H1 (cell line): ENCODE measurements around the gene PBX3.

Experiments used
- ASH2L ChIP-seq: fragments of 200-600, 300-600 bp; sonication (generic); IDR thresholded peaks from one replicate; pipeline ENCODE4 v1.7.1; 2017; ENCODE audit warnings: low read length
- BCL11A ChIP-seq, 2 experiments: IDR thresholded peaks; one replicate each; pipeline ENCODE4 v1.6.1; 2011; ENCODE audit warnings: low read depth in 2 of 2, low read length in 2 of 2, mild to moderate bottlenecking in 2 of 2
- CTCF ChIP-seq, 3 experiments: IDR thresholded peaks; 1 replicate in 2 of 3; 2 replicates in 1 of 3; pipeline versions ENCODE4 v1.5.1 to v1.6.1; 2011; ENCODE audit warnings: low read length in 3 of 3, mild to moderate bottlenecking in 3 of 3, inconsistent platforms in 2 of 3, low read depth in 1 of 3, moderate library complexity in 1 of 3; ENCODE audit not compliant: insufficient read depth in 1 of 3; ENCODE audit errors: control extremely low read depth in 1 of 3
- EP300 ChIP-seq, 2 experiments: IDR thresholded peaks; 1 replicate in 1 of 2; 2 replicates in 1 of 2; pipeline ENCODE4 v1.6.1; 2011 to 2012; ENCODE audit warnings: low read depth in 2 of 2, low read length in 2 of 2, mild to moderate bottlenecking in 2 of 2, borderline replicate concordance in 1 of 2, inconsistent platforms in 1 of 2, moderate library complexity in 1 of 2
- MAX ChIP-seq: IDR thresholded peaks from 2 replicates; pipeline ENCODE4 v1.6.1; 2012; ENCODE audit warnings: inconsistent platforms
- TAF7 ChIP-seq: optimal IDR thresholded peaks from 2 replicates; pipeline ENCODE3; 2011; ENCODE audit warnings: low read depth, mild to moderate bottlenecking, inconsistent platforms, low read length, moderate library complexity, borderline replicate concordance
- YY1 ChIP-seq: IDR thresholded peaks from 2 replicates; pipeline ENCODE4 v1.6.1; 2011; ENCODE audit warnings: low read depth, mild to moderate bottlenecking, low read length

- TF ChIP-seq CTCF (IDR thresholded peaks at IDR 0.05; ENCODE audit: control extremely low read depth in 1 of 3, insufficient read depth in 1 of 3, low read depth in 1 of 3, low read length in 3 of 3) (no peak), MAX (no peak), ASH2L (no peak), YY1 (no peak), EP300 (IDR thresholded peaks at IDR 0.05; ENCODE audit: borderline replicate concordance in 1 of 2, low read depth in 2 of 2, low read length in 2 of 2) (no peak), TAF7 (no peak), BCL11A (IDR thresholded peaks at IDR 0.05; ENCODE audit: low read depth in 2 of 2, low read length in 2 of 2) (no peak)
These were observed 136.5 kb downstream of the PBX3 start for GRCh38 chr9:125883565-125884217.
